T-cell (primary cell): Measurements from ENCODE around the gene ANAPC5. TPM values are rescaled to one million over a fixed set of nuclear protein-coding genes. Genes with fewer than 3 reads are reported as not detected.

Experiments
- ATAC-seq, 4 experiments: fragments of 200-7000 bp in 3 of 4; fragments of 150-1000 bp in 1 of 4; cut with Tn5 transposase; replicated peaks in 1 of 4; 1 replicate in 3 of 4; 2 replicates in 1 of 4; pipeline ENCODE4 v1.10.0; 2021; ENCODE audit warnings: moderate library complexity in 3 of 4, mild to moderate bottlenecking in 2 of 4, moderate number of reproducible peaks in 1 of 4
- CTCF ChIA-PET, 2 donors: fragments of 300-600 bp; sonication (Branson Sonifier 250); formaldehyde crosslinking; loops; one replicate each; lab custom pipeline; 2022; ENCODE audit warnings: antibody characterized with exemption in 2 of 2; lab: Charles Lee
- POLR2A ChIA-PET, 2 donors: fragments of 300-600 bp; sonication (Branson Sonifier 250); formaldehyde crosslinking; loops; one replicate each; lab custom pipeline; 2022; ENCODE audit warnings: antibody characterized with exemption in 2 of 2; lab: Charles Lee
- DNase-seq, 35 experiments: peaks; one replicate each; pipeline versions ENCODE4 v3.0.0 to v3.0.0-alpha.2; 2013 to 2023
- H3K27ac ChIP-seq: one replicate; pipeline ENCODE4 v1.5.1; 2013; ENCODE audit warnings: low read length
- H3K27me3 ChIP-seq, 2 experiments: replicated peaks in 1 of 2; 1 replicate in 1 of 2; 2 replicates in 1 of 2; pipeline versions ENCODE4 v1.6.1 to v1.7.0; 2013; ENCODE audit warnings: low read length in 1 of 2, mixed read lengths in 1 of 2; ENCODE audit not compliant: control insufficient read depth in 2 of 2, insufficient read depth in 2 of 2; ENCODE audit errors: extremely low read depth in 1 of 2
- H3K36me3 ChIP-seq, 2 donors: 1 replicate in 1 of 2; 2 replicates in 1 of 2; pipeline versions ENCODE4 v1.6.1 to v1.7.0; 2013; ENCODE audit warnings: low read length in 1 of 2; ENCODE audit not compliant: control insufficient read depth in 2 of 2, insufficient read depth in 1 of 2; ENCODE audit errors: extremely low read depth in 1 of 2
- H3K4me1 ChIP-seq, 2 experiments: 1 replicate in 1 of 2; 2 replicates in 1 of 2; pipeline versions ENCODE4 v1.6.1 to v1.7.0; 2013; ENCODE audit warnings: low read length in 2 of 2, mixed read lengths in 1 of 2; ENCODE audit not compliant: insufficient read depth in 2 of 2, control insufficient read depth in 1 of 2; ENCODE audit errors: extremely low read depth in 1 of 2
- H3K4me3 ChIP-seq, 2 donors: 1 replicate in 1 of 2; 2 replicates in 1 of 2; pipeline versions ENCODE4 v1.5.1 to v1.7.0; 2013; ENCODE audit warnings: mild to moderate bottlenecking in 2 of 2, low read length in 1 of 2, moderate library complexity in 1 of 2; ENCODE audit not compliant: control insufficient read depth in 1 of 2; ENCODE audit errors: extremely low read depth in 1 of 2
- H3K9me3 ChIP-seq: 2 replicates; pipeline ENCODE4 v1.7.0; 2013
- H3K27ac Mint-ChIP-seq, 2 donors: one replicate each; pipeline ENCODE4 v1.8.0; 2020 to 2021; ENCODE audit warnings: mild to moderate bottlenecking in 2 of 2, mixed read lengths in 2 of 2
- H3K27me3 Mint-ChIP-seq, 2 donors: one replicate each; pipeline ENCODE4 v1.8.0; 2021 to 2022; ENCODE audit warnings: mixed read lengths in 2 of 2
- H3K36me3 Mint-ChIP-seq: one replicate; pipeline ENCODE4 v1.8.0; 2021; ENCODE audit warnings: mixed read lengths
- H3K4me1 Mint-ChIP-seq, 3 donors: one replicate each; pipeline ENCODE4 v1.8.0; 2020 to 2022; ENCODE audit warnings: mixed read lengths in 3 of 3, mild to moderate bottlenecking in 1 of 3
- H3K4me3 Mint-ChIP-seq, 3 donors: one replicate each; pipeline ENCODE4 v1.8.0; 2020 to 2022; ENCODE audit warnings: mild to moderate bottlenecking in 3 of 3, mixed read lengths in 3 of 3, moderate library complexity in 3 of 3
- H3K9me3 Mint-ChIP-seq, 3 donors: one replicate each; pipeline ENCODE4 v1.8.0; 2020 to 2022; ENCODE audit warnings: mixed read lengths in 3 of 3
- WGBS: methylation state at CpG from one replicate; pipeline ENCODE4 v1.1.5; 2013; ENCODE audit warnings: missing lambda C conversion rate; ENCODE audit not compliant: insufficient coverage; 5-methylcytosine and 5-hydroxymethylcytosine counted together
- total RNA-seq, 35 experiments: library from RNA in 6 of 35; stranded (reverse) in 6 of 35; fragments of 120-200 nt in 1 of 35; gene quantifications; one replicate each; pipeline versions ENCODE4 v1.2.1 to v1.2.4 and lab custom pipeline; 2013 to 2026

ANAPC5 gene
- total RNA-seq, 5 donors from 2014 or later (not counting 1 experiment from before 2014, with no cell fraction given) = 121 to 134 (median 126) TPM

GRCh38 chr12:121264135-121264534, 88.1 kb downstream of the ANAPC5 start:
- no peak overlapping the region for H3K4me3 Mint-ChIP-seq
- H3K27ac Mint-ChIP-seq = no peak overlapping the region
- peaks cover 43% of the 10 kb centered on the region for H3K36me3 Mint-ChIP-seq
- no peaks in the 10 kb centered on the region for H3K4me1 Mint-ChIP-seq
- Histone ChIP-seq H3K4me1 (no peaks in the 10 kb centered on the region), H3K27ac (no peak overlapping the region), H3K9me3 (no peaks in the 10 kb centered on the region), H3K27me3 (no peaks in the 10 kb centered on the region), H3K4me3 (no peak overlapping the region), H3K36me3 (peaks cover 19 to 41% of the 10 kb centered on the region in 2 donors)
- no peaks in the 10 kb centered on the region for H3K27me3 Mint-ChIP-seq
- DNase-seq = no peak
- CTCF ChIA-PET = no interaction called here
- no peaks in the 10 kb centered on the region for H3K9me3 Mint-ChIP-seq
- POLR2A ChIA-PET = no interaction called here
- WGBS = 89% methylated on average over 5 of the region's 8 CpGs
- ATAC-seq = no peak

- Mint-ChIP-seq H3K4me1 (no peaks in the 10 kb centered on the region), H3K4me3 (no peak overlapping the region), H3K36me3 (peaks cover 41% of the 10 kb centered on the region), H3K27ac (no peak overlapping the region), H3K27me3 (no peaks in the 10 kb centered on the region), H3K9me3 (no peaks in the 10 kb centered on the region)
- Histone ChIP-seq H3K36me3 (peaks cover 15 to 37% of the 10 kb centered on the region in 2 donors), H3K4me1 (no peaks in the 10 kb centered on the region), H3K27me3 (no peaks in the 10 kb centered on the region), H3K9me3 (no peaks in the 10 kb centered on the region), H3K4me3 (no peak overlapping the region), H3K27ac (no peak overlapping the region)
- ChIA-PET CTCF (no interaction called here), POLR2A (no interaction called here)
- whole genome bisulfite sequencing = 100% methylated on average over 3 of the region's 10 CpGs
- ATAC-seq (no peak), DNase-seq (no peak)
Measured at GRCh38 chr12:121263206-121263935, 88.8 kb downstream of the ANAPC5 start.

GRCh38 chr12:121261398-121261797, 90.8 kb downstream of the ANAPC5 start:
- Mint-ChIP-seq H3K4me1 (no peaks in the 10 kb centered on the region), H3K27me3 (no peaks in the 10 kb centered on the region), H3K4me3 (no peak overlapping the region), H3K9me3 (no peaks in the 10 kb centered on the region), H3K36me3 (peaks cover 48% of the 10 kb centered on the region), H3K27ac (no peak overlapping the region)
- Histone ChIP-seq H3K36me3 (peaks cover 11 to 37% of the 10 kb centered on the region in 2 donors), H3K4me1 (no peaks in the 10 kb centered on the region), H3K27ac (no peak overlapping the region), H3K27me3 (no peaks in the 10 kb centered on the region), H3K9me3 (no peaks in the 10 kb centered on the region), H3K4me3 (no peak overlapping the region)
- no peak for ATAC-seq
- DNase-seq = no peak
- POLR2A ChIA-PET = no interaction called here
- CTCF ChIA-PET = interaction anchor here in 1 of 2 donors (0.5 kb wide), 1 partner anchor 67 kb away, joined by 7 read pairs; no protein-coding TSS in a partner anchor
- 95% methylated on average over 6 of the region's 6 CpGs for WGBS

GRCh38 chr12:121260091-121260490, 92.1 kb downstream of the ANAPC5 start:
- ChIA-PET CTCF (no interaction called here), POLR2A (no interaction called here)
- Mint-ChIP-seq H3K36me3 (peaks cover 49% of the 10 kb centered on the region), H3K9me3 (no peaks in the 10 kb centered on the region), H3K27ac (no peak overlapping the region), H3K4me1 (no peaks in the 10 kb centered on the region), H3K27me3 (no peaks in the 10 kb centered on the region), H3K4me3 (no peak overlapping the region)
- H3K27ac ChIP-seq = no peak overlapping the region
- ATAC-seq (no peak), DNase-seq (no peak)
- H3K4me1 ChIP-seq = no peaks in the 10 kb centered on the region
- H3K9me3 ChIP-seq = no peaks in the 10 kb centered on the region
- H3K27me3 ChIP-seq = no peaks in the 10 kb centered on the region
- no peak overlapping the region for H3K4me3 ChIP-seq
- 97% methylated on average over 6 of the region's 7 CpGs for WGBS
- peaks cover 7 to 37% of the 10 kb centered on the region in 2 donors for H3K36me3 ChIP-seq

GRCh38 chr12:121259074-121259473, 93.1 kb downstream of the ANAPC5 start:
- H3K27me3 Mint-ChIP-seq = no peaks in the 10 kb centered on the region
- WGBS = over 99% methylated on average over 10 of the region's 11 CpGs
- ChIA-PET CTCF (no interaction called here), POLR2A (interaction anchor here in 1 of 2 donors (0.6 kb wide), 1 partner anchor 904 kb away, joined by 4 read pairs; no protein-coding TSS in a partner anchor)
- H3K4me3 ChIP-seq = no peak overlapping the region
- no peaks in the 10 kb centered on the region for H3K4me1 Mint-ChIP-seq
- H3K9me3 ChIP-seq = no peaks in the 10 kb centered on the region
- H3K27ac ChIP-seq = no peak overlapping the region
- H3K36me3 ChIP-seq = peaks cover 4 to 35% of the 10 kb centered on the region in 2 donors
- H3K27me3 ChIP-seq = no peaks in the 10 kb centered on the region
- ATAC-seq = no peak
- H3K4me3 Mint-ChIP-seq = no peak overlapping the region
- no peaks in the 10 kb centered on the region for H3K4me1 ChIP-seq
- DNase-seq = no peak
- peaks cover 52% of the 10 kb centered on the region for H3K36me3 Mint-ChIP-seq
- H3K27ac Mint-ChIP-seq = no peak overlapping the region
- H3K9me3 Mint-ChIP-seq = no peaks in the 10 kb centered on the region

Other genes with a start within 250 kb of the ANAPC5 start
- 10 to 100 TPM in 1 of 5 donors, 1 to 10 TPM in 4; 4.6 to 11.0 (median 6.9) TPM for gene P2RX7, start 219.5 kb downstream of the ANAPC5 start, total RNA-seq
- gene P2RX4, start 142.3 kb downstream of the ANAPC5 start, total RNA-seq = 10 to 100 TPM; 36.2 to 62.3 (median 36.9) TPM
- 10 to 100 TPM; 13.6 to 25.5 (median 19.8) TPM for gene CAMKK2, start 55.7 kb downstream of the ANAPC5 start, total RNA-seq
- gene RNF34, start 47.7 kb upstream of the ANAPC5 start, total RNA-seq = 10 to 100 TPM; 71.8 to 94.5 (median 80.8) TPM
- gene KDM2B, start 228.6 kb upstream of the ANAPC5 start, total RNA-seq = 100 to 1,000 TPM in 2 of 5 donors, 10 to 100 TPM in 3; 74.1 to 102 (median 95.8) TPM